ENCODE results near the gene GMPPA. TPM values are rescaled to one million over a fixed set of nuclear protein-coding genes. Genes with fewer than 3 reads are reported as not detected.
A peak's percentile ranks its signal among the peaks of the same experiment; 100 is the strongest.

Gene GMPPA
- total and polyA plus RNA-seq, 9 of the 15 experiments (the other 6 are each of a cell fraction or from before 2014, with no cell fraction given) = 7.0 to 101 (median 66.7) TPM

DNA sequence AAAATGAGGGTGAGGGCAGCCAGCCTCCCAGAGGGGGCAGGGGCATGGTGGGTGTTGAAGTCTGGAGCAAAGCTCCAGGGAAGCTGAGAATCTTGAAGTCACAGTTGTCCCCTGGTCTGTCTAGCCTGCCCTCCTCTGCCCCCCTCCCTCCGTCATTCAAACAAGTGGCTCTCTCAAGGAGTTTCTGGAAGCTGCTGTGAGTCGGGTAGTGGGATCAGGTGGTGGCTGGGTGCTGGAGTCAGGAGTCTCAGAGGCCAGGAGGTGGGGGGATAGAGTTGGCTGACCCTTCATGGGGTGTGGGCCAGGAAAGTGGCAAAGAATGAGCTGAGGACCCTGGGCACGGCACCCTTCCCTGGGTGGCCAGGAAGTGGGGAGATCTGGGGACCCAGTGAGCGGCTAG, 15.1 kb downstream of the GMPPA start:
- CTCF ChIA-PET (ENCODE audit: low intra/inter-chr PET ratio) = interaction anchor here (0.7 kb wide), 1 partner anchor 17 kb away, joined by 3 read pairs; no protein-coding TSS in a partner anchor
- H3K9ac ChIP-seq (ENCODE audit: insufficient read depth in 1 of 2, low read depth in 2 of 2, low read length in 2 of 2) = peak overlapping the region; percentile 58 to 85
- FAIRE-seq (peak; percentile 44), DNase-seq (ENCODE audit: extremely low read depth in 1 of 4, low spot score in 3 of 4) (no peak), ATAC-seq (no peak)
- no TSS peak for BruUV-seq (replicated peaks)
- H3K4me2 ChIP-seq (ENCODE audit: insufficient read depth, low read length) = peak overlapping the region; percentile 78
- H2AFZ ChIP-seq (ENCODE audit: low read depth, low read length) = peak overlapping the region; percentile 47
- 0% methylated on average over 3 of the region's 4 CpGs for WGBS (ENCODE audit: insufficient coverage, low coverage, missing lambda C conversion rate)
- in situ Hi-C loops (cut with MboI) = no loop called here
- peaks cover 4% of the 10 kb centered on the region; the same call in 1 of the 3 replicates for H3K36me3 ChIP-seq (ENCODE audit: control insufficient read depth, insufficient read depth, low read length)
- TF ChIP-seq SAP30 (IDR thresholded peaks at IDR 0.05; ENCODE audit: borderline replicate concordance, insufficient read depth, low read depth, low read length, poor library complexity, severe bottlenecking) (no peak), KDM5B (IDR thresholded peaks at IDR 0.05; ENCODE audit: insufficient replicate concordance, low read depth, low read length) (peak; percentile 9), ZNF644 (tag; IDR thresholded peaks at IDR 0.05; ENCODE audit: low read depth) (peak; percentile 14; the same call in 1 of the 2 replicates)
- H3K9me1 ChIP-seq (ENCODE audit: control insufficient read depth, insufficient read depth, low read length) = peaks cover 3% of the 10 kb centered on the region
- H3K27me3 ChIP-seq (ENCODE audit: control insufficient read depth in 2 of 2, insufficient read depth in 2 of 2, low read length in 2 of 2) = no peaks in the 10 kb centered on the region
- no peaks in the 10 kb centered on the region for H3K9me3 ChIP-seq (replicated peaks; ENCODE audit: control insufficient read depth, insufficient read depth, low read depth, low read length)
- POLR2A ChIA-PET = interaction anchor here (0.6 to 3.0 kb wide), 4 partner anchors 9 to 53 kb away, joined by 3 to 20 read pairs (median 4); partner anchors contain the start of gene GMPPA
- H3K27ac ChIP-seq (ENCODE audit: extremely low read depth, low read depth, low read length) = peak overlapping the region; percentile 77
- peak overlapping the region; percentile 38; the same call in 1 of the 2 replicates for H3K4me3 ChIP-seq
- H4K20me1 ChIP-seq (replicated peaks; ENCODE audit: control insufficient read depth, insufficient read depth, low read length) = no peaks in the 10 kb centered on the region
- H3K4me1 ChIP-seq (replicated peaks in 1 of 2; ENCODE audit: control insufficient read depth in 2 of 2, insufficient read depth in 2 of 2, low read length in 2 of 2) = peaks cover 72 to 93% of the 10 kb centered on the region in 2 experiments
- peaks cover 45% of the 10 kb centered on the region for H3K79me2 ChIP-seq (ENCODE audit: control insufficient read depth, insufficient read depth, low read length)
- intact Hi-C loops (cut with micrococcal nuclease) = no loop called here

DNA sequence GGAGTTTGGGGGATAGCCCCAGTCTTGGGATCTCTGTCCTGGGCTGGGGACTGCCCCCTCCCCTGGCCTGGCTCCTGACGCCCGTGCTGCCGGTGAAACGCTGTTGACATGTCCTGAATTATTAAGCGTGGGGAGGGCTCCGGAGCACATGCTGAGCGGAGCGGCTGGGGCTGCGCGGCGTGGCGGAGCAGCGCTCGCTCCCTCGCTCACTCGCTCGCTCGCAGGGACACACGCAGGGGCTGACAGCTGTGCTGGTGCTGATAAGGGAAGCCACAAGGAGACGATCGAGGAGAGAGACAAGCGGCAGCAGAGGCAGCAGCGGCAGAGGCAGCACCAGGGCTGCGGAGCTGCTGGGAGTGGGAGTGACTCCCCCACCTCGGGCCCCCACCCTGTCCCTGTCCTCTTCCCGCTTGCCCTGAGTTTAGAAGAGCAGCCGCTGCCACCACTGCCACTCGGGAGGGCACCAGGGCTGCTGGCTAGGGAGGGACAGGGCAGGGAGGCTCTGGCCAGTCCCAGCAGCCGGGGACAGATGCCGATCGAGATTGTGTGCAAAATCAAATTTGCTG, 15.6 kb downstream of the GMPPA start, which contains the start of gene ASIC4:
ASIC4 (plus strand) TSS at position 287 of the 566 bp plus-strand sequence; CDS start at position 530, 243 bp downstream.
- H3K9ac ChIP-seq (ENCODE audit: insufficient read depth in 1 of 2, low read depth in 2 of 2, low read length in 2 of 2) = peak within 1 kb of the TSS; percentile 58 to 85
- peak within 1 kb of the TSS; percentile 38 for H3K4me3 ChIP-seq
- ChIA-PET POLR2A (interaction anchor here (0.6 to 3.0 kb wide), 3 partner anchors 9 to 46 kb away, joined by 3 to 20 read pairs (median 4); partner anchors contain the start of gene GMPPA), CTCF (ENCODE audit: low intra/inter-chr PET ratio) (interaction anchor here (0.7 kb wide), 1 partner anchor 16 kb away, joined by 3 read pairs; no protein-coding TSS in a partner anchor)
- H3K27me3 ChIP-seq (ENCODE audit: control insufficient read depth in 2 of 2, insufficient read depth in 2 of 2, low read length in 2 of 2) = no peaks in the 10 kb centered on the region
- no peaks in the 10 kb centered on the region for H4K20me1 ChIP-seq (replicated peaks; ENCODE audit: control insufficient read depth, insufficient read depth, low read length)
- H3K4me2 ChIP-seq (ENCODE audit: insufficient read depth, low read length) = peak within 1 kb of the TSS; percentile 78
- H3K79me2 ChIP-seq (ENCODE audit: control insufficient read depth, insufficient read depth, low read length) = peaks cover 50% of the 10 kb centered on the region
- H3K9me3 ChIP-seq (replicated peaks; ENCODE audit: control insufficient read depth, insufficient read depth, low read depth, low read length) = no peaks in the 10 kb centered on the region
- in situ Hi-C loops (cut with MboI) = no loop called here
- BruUV-seq (replicated peaks) = no TSS peak
- H2AFZ ChIP-seq (ENCODE audit: low read depth, low read length) = peak within 1 kb of the TSS; percentile 47
- ATAC-seq = peak; percentile 72
- peak; percentile 76 to 94 (median 82) for DNase-seq (ENCODE audit: extremely low read depth in 1 of 4, low spot score in 3 of 4)
- intact Hi-C loops (cut with micrococcal nuclease) = no loop called here
- H3K27ac ChIP-seq (ENCODE audit: extremely low read depth, low read depth, low read length) = peak within 1 kb of the TSS; percentile 77
- 2% methylated on average over 13 of the region's 31 CpGs for WGBS (ENCODE audit: insufficient coverage, low coverage, missing lambda C conversion rate)
- H3K36me3 ChIP-seq (ENCODE audit: control insufficient read depth, insufficient read depth, low read length) = peaks cover 7% of the 10 kb centered on the region; the same call in 2 of the 3 replicates
- peak; percentile 94 for FAIRE-seq
- H3K4me1 ChIP-seq (replicated peaks in 1 of 2; ENCODE audit: control insufficient read depth in 2 of 2, insufficient read depth in 2 of 2, low read length in 2 of 2) = peaks cover 68 to 91% of the 10 kb centered on the region in 2 experiments
- H3K9me1 ChIP-seq (ENCODE audit: control insufficient read depth, insufficient read depth, low read length) = peaks cover 3% of the 10 kb centered on the region
- TF ChIP-seq, protein P1, sequence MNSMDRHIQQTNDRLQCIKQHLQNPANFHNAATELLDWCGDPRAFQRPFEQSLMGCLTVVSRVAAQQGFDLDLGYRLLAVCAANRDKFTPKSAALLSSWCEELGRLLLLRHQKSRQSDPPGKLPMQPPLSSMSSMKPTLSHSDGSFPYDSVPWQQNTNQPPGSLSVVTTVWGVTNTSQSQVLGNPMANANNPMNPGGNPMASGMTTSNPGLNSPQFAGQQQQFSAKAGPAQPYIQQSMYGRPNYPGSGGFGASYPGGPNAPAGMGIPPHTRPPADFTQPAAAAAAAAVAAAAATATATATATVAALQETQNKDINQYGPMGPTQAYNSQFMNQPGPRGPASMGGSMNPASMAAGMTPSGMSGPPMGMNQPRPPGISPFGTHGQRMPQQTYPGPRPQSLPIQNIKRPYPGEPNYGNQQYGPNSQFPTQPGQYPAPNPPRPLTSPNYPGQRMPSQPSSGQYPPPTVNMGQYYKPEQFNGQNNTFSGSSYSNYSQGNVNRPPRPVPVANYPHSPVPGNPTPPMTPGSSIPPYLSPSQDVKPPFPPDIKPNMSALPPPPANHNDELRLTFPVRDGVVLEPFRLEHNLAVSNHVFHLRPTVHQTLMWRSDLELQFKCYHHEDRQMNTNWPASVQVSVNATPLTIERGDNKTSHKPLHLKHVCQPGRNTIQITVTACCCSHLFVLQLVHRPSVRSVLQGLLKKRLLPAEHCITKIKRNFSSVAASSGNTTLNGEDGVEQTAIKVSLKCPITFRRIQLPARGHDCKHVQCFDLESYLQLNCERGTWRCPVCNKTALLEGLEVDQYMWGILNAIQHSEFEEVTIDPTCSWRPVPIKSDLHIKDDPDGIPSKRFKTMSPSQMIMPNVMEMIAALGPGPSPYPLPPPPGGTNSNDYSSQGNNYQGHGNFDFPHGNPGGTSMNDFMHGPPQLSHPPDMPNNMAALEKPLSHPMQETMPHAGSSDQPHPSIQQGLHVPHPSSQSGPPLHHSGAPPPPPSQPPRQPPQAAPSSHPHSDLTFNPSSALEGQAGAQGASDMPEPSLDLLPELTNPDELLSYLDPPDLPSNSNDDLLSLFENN (IDR thresholded peaks at IDR 0.05; ENCODE audit: low read depth in 2 of 2, low read length in 2 of 2) = peak in 1 of 2 experiments; percentile 91; a peak in 2 of 4 replicates
- no peak for TF ChIP-seq ZNF232 (CRISPR knock-in tag; IDR thresholded peaks at IDR 0.05)
- 0 out of 2 replicates have a peak, but pooled peaks have one; percentile 25 for TF ChIP-seq PHF21A (IDR thresholded peaks at IDR 0.05; ENCODE audit: borderline replicate concordance, low read depth)
- no peak for TF ChIP-seq RFX7 (CRISPR knock-in tag; IDR thresholded peaks at IDR 0.05)
- no peak for TF ChIP-seq GTF2E2 (tag; IDR thresholded peaks at IDR 0.05)
- no peak for TF ChIP-seq RFX5 (IDR thresholded peaks at IDR 0.05; ENCODE audit: low read depth, low read length)
- no peak for TF ChIP-seq ZNF785 (CRISPR knock-in tag; IDR thresholded peaks at IDR 0.05)
- no peak for TF ChIP-seq RBM15 (IDR thresholded peaks at IDR 0.05; ENCODE audit: insufficient read depth, low read length)

Measured in K562 (cell line).